Stimulated activated CD4-positive, alpha-beta T cell treated with anti-CD3 and anti-CD28 coated beads, Interleukin-15, amount 100 ng/mL, for 1 hour (primary cell): ENCODE data around the gene TRAP1.
A peak's percentile ranks its signal among the peaks of the same experiment; 100 is the strongest.
"Not testable (repeated sequence)": the region's sequence is repeated elsewhere in the genome, so short reads cannot be mapped to it uniquely, and the experiment has no call there.

Experiments
- DNase-seq, 2 donors: peaks; one replicate each; pipeline ENCODE4 v3.0.0-alpha.2; 2020; ENCODE audit warnings: low read depth in 1 of 2, low spot score in 1 of 2

The TRAP1 gene

DNA sequence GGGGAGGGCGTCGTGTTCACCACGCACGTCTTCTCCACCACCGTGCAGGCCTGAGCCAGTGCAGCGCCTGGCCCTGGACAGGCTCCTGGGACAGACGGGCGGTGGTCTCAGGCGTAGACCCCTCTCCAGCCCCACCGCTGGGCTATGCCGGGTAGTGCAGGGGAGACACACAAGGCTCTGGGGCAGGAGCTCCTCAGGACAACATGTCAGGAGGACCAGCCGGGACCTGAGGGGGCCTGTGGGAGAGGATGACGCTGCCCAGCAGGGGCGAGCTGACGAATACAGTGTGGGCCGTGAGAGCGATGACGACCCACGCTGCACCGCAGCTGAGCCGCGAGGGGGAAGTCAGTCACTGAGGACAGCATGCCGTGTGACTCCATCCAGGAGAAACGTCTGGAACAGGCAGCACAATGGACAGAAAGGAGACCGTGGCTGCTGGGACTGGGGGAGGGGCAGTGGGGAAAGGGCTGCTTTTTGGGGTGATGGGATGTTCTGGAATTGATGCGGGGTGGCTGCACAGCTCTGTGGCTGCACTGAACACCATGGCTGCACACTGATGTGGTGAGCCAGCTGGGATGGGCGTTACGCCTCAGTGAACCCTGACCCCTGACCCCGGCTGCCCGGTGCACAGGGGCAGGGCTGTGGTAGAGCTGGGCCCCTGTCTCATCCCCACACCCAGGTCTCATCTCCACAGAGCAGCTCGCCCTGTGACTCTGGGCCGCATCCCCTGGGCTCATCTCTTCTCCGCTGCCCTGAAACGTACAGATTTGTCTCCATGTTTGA, 42.6 kb downstream of the TRAP1 start:
- DNase-seq = no peak

- DNase-seq = no peak
Measured at GRCh38 chr16:3673676-3674377, 43.5 kb downstream of the TRAP1 start.

GRCh38 chr16:3673201-3673600, 44.1 kb downstream of the TRAP1 start:
- DNase-seq = no peak

DNA sequence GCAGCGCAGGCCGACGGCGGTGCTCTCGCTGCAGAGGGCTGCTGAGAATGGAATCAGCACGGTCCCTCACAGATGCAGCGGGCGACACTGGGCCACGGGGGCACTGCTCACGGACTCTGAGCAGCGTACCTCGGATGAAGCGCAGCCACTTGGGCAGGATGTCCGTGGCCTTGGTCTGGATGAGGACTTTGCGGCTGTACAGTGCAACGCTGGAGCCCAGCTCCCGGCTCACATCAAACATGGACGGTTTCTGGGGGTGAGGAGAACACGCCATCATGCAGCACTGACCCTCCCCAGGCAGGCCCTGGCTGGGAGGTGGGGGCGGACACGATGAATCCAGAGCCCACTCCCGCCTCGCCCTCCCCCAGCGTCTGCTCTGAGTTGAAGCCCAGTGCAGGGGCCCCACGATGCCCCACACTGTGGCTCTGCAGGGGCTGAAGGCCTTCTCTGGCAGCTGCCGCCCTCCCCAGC, 44.7 kb downstream of the TRAP1 start:
- no peak for DNase-seq

DNA sequence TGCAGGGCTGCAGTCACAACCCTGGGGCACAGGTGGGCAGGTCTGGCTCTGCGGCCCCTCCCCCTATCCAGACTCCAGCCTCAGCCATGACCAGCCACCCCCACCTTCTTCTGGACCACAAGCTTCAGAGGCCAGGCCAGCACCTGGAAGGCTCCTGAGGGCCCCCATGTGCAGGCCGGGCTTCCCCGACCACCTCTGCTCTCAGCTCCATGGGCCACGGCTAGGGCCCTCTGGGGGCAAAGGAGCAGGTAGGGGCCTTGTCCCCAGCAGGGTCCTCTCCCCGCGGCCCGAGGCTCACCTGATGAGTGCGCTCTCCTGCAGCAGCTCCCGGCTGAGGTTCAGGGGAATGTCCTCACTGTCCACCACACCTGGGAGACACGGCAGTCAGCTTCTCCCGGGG, 45.9 kb downstream of the TRAP1 start:
- no peak for DNase-seq

GRCh38 chr16:3670711-3671110, 46.6 kb downstream of the TRAP1 start:
- no peak for DNase-seq

DNA sequence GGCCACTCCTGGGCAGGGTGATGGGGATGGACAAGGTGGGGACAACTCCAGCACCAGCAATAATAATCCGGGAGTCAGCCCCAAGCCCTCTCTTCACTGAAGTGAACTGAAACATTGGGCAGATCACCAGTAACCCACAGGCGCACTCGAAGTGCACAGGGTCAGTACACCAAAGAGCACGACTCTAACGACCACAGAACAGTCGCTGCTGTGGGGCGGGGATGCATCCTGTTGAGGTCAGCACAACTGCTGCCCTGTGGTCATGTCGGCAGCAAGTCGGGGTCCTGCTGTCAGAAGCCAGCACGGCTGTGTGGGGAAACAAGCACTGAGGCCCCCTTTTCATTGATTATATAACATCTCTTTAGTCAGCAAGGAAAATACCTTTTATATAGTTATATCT, 48.2 kb downstream of the TRAP1 start:
- DNase-seq = no peak

DNA sequence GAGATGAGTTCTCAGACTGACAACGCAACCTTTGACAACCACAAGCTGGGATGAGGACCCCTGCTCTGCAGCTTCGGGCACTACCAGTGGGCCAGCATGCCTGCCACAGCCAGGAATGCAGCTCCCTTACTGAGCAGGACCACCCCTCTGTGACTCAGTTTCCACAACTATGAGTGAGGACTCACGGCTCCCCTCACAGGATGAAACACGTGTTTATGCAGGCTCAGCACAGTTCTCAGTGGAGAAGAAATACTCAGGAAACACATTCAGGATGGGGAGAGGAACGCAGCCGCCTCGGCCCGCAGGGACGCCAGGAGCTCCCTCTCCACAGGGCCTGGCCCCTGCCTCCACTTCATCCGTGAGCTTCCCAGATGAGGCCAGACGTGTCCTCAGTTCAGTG, 48.7 kb downstream of the TRAP1 start:
- no peak for DNase-seq

DNA sequence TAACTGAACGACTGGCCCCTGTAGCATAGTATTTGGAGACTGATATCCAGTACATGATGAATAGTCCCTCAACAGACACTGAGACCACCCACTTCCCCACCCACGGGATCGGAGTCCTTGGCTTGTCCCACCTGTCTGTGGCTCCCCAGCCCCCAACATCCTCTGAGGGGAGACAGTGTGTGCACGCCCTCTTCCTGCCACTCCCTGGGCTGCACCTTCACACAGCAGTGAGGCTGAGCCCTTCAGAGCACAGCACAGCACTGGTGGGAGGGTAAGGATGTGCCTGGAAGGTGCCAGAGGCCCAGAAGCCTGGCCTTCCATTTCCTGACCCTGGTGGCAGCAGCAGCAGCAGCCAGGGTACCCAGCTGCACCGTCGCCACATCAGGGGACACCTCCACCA, 51.8 kb downstream of the TRAP1 start:
- DNase-seq = no peak

- DNase-seq = no peak
Measured at GRCh38 chr16:3664187-3664896, 53.0 kb downstream of the TRAP1 start.

DNA sequence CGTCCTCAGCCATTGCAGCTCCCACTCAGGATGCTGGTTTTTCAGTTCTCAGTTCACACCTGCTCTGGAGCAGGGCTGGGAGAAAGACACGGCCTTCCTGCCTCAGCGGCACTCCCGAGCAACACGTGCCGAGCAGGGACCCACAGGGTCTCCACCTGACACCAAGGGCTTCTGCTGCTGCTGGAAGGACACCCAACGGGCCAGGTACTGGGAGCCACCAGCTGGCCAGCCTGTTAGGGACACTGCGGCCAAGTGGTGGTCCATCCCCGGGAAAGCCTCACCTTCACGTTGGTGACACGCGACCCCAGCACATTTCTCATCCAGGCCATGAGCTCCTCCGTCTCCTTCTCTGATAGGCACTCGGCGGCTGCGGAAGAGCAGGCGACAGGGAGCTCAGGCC, 54.7 kb downstream of the TRAP1 start:
- no peak for DNase-seq

GRCh38 chr16:3661922-3662321, 55.4 kb downstream of the TRAP1 start:
- DNase-seq = no peak

- DNase-seq = no peak
Measured at GRCh38 chr16:3661311-3661710, 56.0 kb downstream of the TRAP1 start.

- DNase-seq = no peak
Measured at GRCh38 chr16:3659251-3659650, 58.1 kb downstream of the TRAP1 start.

DNA sequence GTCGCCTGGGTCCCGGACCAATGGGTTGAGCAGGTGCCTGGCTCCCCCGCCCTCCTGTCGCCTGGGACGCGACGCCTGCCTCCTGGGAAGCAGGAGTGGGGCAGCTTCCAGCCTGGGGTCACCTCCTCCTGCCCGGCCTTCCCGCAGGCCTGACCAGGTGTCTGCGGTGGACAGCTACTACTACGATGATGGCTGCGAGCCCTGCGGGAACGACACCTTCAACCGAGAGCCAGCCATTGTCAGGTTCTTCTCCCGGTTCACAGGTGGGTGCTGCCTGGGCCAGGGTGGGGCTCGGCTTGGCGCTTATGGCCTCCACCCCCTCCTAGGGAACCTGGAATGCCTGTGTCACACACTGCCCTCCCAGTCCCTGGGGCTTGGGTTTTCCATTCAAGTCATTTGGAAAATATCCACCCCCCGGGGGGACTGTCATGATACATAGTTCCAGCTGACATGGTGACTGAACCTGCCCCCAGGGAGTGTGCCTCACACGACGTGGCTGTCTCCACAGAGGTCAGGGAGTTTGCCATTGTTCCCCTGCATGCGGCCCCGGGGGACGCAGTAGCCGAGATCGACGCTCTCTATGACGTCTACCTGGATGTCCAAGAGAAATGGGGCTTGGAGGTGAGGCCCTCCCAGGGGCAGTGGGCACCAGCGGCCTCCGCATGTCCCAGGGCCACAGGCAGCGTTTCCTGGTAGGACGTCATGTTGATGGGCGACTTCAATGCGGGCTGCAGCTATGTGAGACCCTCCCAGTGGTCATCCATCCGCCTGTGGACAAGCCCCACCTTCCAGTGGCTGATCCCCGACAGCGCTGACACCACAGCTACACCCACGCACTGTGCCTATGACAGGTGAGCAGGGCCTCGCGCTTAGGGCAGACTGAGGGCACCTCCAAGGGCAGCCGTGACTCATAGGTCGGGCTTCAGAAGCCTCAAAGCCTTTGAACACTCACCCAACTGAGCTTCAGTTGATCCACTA, 60.5 kb downstream of the TRAP1 start:
- DNase-seq = no peak

DNA sequence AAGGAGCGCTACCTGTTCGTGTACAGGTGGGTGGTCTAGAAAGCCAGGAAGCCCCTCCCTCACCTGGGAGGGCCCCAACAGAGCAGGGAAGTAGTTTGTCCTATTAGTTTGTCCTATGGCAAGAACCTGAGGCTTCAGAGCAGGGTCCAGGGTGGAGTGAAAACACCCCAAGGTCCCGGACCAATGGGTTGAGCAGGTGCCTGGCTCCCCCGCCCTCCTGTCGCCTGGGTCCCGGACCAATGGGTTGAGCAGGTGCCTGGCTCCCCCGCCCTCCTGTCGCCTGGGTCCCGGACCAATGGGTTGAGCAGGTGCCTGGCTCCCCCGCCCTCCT, 61.2 kb downstream of the TRAP1 start:
- not testable (repeated sequence) for DNase-seq

- no peak for DNase-seq
Measured at GRCh38 chr16:3655396-3656159, 61.7 kb downstream of the TRAP1 start.

DNA sequence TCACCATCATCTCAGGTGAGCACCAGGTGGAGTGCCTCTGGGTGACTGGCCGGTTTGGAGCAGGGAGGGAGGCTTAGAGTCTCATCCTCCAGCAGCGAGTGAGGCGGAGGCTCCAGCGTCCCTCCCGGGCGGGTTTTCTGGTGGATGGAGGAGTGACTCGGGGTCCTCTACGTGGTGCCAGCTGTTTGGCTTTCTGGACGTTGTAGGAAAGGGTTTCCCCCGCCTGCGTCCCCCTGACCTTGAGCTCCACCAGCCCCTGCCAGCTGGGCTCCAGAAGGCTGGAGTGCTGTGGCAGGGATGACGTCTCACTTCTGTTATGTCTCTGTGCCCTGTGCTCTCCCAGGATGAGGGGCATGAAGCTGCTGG, 62.3 kb downstream of the TRAP1 start:
- DNase-seq = no peak

DNA sequence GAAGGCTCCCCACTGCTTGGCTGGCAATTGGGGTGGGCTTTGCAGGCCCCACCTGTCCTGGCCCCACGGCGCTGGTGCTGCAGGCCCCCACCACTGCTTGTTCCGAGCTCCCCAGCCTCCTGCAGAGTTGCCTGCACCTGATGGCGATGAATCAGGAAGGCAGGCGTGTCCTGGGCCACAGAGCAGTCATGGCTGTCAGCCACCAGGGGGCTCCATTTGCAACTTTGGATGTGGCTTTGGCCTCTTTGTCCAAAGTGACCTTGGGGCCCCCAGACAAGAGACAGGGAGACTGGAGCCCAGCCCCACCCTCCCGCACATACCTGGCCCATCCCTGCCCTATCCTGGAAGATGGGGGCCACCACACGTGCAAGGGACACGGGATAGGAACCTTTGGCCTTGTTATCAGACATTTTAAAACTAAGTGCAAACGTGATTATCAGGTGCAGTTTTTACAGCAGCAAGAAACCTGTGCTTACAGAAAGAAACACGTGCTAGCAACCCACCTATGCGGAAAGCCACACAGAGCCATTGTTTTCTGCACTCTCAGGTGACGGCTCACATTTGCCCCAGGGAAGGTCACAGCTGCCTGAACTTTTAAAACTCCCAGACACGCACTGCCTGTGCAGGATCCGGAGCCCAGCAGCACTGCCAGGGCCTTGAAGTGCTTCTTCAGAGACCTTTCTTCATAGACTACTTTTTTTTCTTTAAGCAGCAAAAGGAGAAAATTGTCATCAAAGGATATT, 62.9 kb downstream of the TRAP1 start, which contains the start of gene DNASE1:
TSS of gene DNASE1 (plus strand) at position 443 of the 743 bp plus-strand sequence. CDS start 683 bp downstream, outside the sequence.
- DNase-seq = peak in 1 of 2 donors; percentile 32
